Keratinocyte (primary cell): Measurements from ENCODE around the gene CELSR1.

Experiments
- EZH2 ChIP-seq: IDR thresholded peaks from one replicate; pipeline ENCODE4 v1.6.1; 2012; ENCODE audit warnings: inconsistent platforms, mild to moderate bottlenecking, low read length, moderate library complexity
- TF ChIP-seq, protein P1 (sequence below), 3 experiments: IDR thresholded peaks in 1 of 3; conservative IDR thresholded peaks in 1 of 3; optimal IDR thresholded peaks in 1 of 3; 2 replicates in 2 of 3; 3 replicates in 1 of 3; pipeline versions ENCODE3 to v1.5.1; 2011; ENCODE audit warnings: low read length in 3 of 3, mild to moderate bottlenecking in 3 of 3, moderate library complexity in 2 of 3, control low read depth in 1 of 3, inconsistent platforms in 1 of 3; ENCODE audit not compliant: insufficient read depth in 2 of 3; ENCODE audit errors: extremely low read depth in 1 of 3

DNA sequence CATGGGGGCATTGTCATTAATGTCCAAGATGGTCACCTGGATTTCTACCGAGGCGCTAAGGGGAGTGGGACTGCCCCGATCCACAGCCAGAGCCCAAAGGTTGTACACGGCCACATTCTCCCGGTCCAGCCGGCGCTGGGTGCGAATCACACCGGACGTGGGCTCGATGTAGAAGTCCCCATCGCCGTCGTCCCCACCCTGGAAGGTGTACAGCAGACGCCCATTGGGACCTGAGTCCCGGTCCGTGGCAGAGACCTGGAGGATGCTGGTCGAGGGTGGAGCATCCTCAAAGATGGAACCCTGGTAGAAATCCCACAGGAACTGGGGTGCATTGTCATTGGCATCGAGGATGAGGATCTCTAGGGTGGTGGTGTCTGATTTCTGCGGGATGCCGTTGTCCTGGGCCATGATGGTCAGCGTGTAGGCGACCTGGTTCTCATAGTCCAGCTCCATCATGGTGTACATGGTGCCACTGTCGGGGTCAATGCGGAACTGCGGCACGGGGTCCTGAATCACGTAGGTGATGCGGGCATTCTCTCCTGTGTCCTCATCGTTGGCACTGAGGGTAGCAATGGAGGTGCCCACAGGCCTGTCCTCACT, 3.1 kb downstream of the CELSR1 start:
- TF ChIP-seq, protein P1, sequence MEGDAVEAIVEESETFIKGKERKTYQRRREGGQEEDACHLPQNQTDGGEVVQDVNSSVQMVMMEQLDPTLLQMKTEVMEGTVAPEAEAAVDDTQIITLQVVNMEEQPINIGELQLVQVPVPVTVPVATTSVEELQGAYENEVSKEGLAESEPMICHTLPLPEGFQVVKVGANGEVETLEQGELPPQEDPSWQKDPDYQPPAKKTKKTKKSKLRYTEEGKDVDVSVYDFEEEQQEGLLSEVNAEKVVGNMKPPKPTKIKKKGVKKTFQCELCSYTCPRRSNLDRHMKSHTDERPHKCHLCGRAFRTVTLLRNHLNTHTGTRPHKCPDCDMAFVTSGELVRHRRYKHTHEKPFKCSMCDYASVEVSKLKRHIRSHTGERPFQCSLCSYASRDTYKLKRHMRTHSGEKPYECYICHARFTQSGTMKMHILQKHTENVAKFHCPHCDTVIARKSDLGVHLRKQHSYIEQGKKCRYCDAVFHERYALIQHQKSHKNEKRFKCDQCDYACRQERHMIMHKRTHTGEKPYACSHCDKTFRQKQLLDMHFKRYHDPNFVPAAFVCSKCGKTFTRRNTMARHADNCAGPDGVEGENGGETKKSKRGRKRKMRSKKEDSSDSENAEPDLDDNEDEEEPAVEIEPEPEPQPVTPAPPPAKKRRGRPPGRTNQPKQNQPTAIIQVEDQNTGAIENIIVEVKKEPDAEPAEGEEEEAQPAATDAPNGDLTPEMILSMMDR (optimal IDR thresholded peaks at IDR 0.05 in 1 of 3, IDR thresholded peaks at IDR 0.05 in 1 of 3, conservative IDR thresholded peaks at IDR 0.05 in 1 of 3; ENCODE audit: extremely low read depth in 1 of 3, insufficient read depth in 2 of 3, low read length in 3 of 3), result no peak
- TF ChIP-seq EZH2, result no peak
